Measurements from ENCODE around the gene CDC26. TPM values are rescaled to one million over a fixed set of nuclear protein-coding genes. Genes with fewer than 3 reads are reported as not detected.
"Not testable (repeated sequence)": the region's sequence is repeated elsewhere in the genome, so short reads cannot be mapped to it uniquely, and the experiment has no call there.

CDC26 gene
- polyA plus RNA-seq, 4 donors: 37.7 to 44.5 (median 43.4) TPM

DNA sequence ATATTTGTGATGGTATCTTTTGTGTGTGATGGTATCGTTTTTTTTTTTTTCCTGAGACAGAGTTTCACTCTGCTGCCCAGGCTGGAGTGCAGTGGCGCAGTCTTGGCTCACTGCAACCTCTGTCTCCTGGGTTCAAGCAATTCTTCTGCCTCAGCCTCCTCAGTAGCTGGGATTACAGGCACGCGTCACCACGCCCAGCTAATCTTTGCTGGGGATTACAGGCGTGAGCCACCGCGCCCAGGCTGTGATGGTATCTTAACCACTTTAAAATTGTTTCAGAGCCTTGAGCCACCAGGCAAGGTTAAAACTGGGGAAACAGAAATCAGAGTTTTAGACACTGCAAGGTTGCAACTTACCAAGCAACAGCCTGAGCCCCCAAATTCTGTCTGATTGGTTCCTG, 20.9 kb upstream of the CDC26 start:
- not testable (repeated sequence) for DNase-seq (ENCODE audit: low read depth in 4 of 4, low spot score in 3 of 4)

DNA sequence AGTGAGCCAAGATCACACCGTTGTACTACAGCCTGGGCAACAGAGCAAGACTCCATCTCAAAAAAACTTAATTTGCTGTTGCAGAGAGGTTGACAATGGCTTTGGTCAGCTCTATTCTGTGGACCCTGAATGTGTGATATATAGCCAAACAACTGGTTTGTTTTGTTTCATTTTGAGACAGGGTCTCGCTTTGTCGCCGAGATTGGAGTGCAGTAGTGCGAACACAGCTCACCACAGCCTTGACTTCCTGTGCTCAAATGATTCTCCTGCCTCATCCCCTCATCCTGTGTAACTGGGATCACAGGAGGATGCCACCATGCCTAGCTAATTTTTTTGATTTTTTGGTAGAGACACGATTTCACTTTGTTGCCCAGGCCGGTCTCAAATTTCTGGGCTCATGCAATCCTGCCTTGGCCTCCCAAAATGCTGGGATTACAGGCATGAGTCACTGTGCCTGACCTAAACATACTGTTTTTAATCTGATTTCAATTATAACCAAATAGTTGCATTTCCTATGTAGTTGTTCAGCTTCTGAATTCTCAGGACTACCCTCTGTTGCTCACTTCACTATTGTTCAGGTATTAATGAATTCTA, 18.0 kb upstream of the CDC26 start:
- no peak for DNase-seq (ENCODE audit: low read depth in 4 of 4, low spot score in 3 of 4)

DNA sequence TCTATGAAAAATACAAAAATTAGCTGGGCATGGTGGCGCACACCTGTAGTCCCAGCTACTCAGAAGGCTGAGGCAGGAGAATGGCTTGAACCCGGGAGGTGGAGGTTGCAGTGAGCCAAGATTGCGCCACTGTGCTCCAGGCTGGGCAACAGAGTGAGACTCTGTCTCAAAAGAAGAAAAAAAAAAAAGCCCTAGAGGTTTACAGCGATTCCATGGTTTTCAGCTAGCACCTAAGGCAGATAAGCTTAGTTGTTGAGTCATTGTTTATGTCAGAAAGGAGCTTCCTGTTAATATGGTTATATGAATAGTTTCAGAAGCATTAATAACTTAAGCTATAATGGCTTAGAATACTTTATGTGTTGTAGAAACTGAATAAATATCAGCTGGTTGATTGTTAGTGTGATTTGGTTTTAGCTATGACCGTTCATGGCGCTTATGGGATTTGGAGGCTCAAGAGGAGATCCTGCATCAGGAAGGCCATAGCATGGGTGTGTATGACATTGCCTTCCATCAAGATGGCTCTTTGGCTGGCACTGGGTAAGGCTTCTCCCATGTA, 14.8 kb upstream of the CDC26 start:
- no peak for DNase-seq (ENCODE audit: low read depth in 4 of 4, low spot score in 3 of 4)

DNA sequence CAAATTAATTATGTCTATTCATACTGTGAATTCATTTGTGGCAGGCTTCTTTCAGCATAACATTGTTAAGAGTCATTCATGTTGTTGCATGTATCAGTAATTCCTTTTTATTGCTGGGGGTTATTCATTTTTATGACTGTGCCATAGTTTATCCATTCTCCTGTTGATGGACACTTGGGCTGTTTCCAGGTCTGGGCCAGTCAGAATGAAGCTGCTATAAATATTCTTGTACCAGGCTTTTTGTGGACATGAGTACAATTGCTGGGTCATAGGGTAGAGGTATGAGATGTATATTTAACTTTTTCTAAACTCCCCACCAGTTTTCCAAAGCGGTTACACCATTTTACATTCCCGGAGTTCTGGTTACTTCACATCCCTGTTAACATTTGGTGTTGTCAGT, 13.7 kb upstream of the CDC26 start:
- DNase-seq (ENCODE audit: low read depth in 4 of 4, low spot score in 3 of 4): no peak

DNA sequence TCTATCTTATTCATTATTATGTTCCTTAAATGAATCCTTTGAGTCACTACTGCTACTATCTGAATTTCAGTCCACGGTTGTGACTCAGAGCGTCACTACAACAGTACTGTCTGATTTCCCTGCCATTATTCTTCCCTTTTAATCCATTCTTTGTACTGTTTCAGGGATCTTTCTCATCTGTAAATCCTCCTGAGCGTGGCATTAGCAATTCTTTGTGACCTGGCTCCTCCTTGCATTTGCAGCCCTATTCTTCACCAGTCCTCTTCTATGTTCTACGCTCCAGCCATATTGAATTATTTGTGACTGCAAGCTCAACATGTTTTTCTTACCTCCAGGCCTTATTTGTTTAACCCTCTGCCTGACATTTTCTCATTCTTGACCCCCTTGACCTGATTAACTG, 6.0 kb upstream of the CDC26 start:
- no peak for DNase-seq (ENCODE audit: low read depth in 4 of 4, low spot score in 3 of 4)

DNA sequence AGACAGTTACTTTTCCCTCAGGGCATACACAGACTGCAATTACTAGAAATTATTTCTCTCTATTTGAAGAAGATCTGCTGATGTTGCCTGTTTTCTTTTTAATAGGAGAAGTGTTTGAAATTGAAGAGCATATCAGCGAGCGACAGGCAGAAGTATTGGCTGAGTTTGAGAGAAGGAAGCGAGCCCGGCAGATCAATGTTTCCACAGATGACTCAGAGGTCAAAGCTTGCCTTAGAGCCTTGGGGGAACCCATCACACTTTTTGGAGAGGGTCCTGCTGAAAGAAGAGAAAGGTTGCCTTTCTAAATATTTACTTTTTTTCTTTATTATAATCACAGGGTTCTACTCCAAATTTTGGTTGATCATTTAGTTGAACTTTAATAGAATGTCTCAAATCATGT, 3.5 kb upstream of the CDC26 start:
- DNase-seq (ENCODE audit: low read depth in 4 of 4, low spot score in 3 of 4): no peak

DNA sequence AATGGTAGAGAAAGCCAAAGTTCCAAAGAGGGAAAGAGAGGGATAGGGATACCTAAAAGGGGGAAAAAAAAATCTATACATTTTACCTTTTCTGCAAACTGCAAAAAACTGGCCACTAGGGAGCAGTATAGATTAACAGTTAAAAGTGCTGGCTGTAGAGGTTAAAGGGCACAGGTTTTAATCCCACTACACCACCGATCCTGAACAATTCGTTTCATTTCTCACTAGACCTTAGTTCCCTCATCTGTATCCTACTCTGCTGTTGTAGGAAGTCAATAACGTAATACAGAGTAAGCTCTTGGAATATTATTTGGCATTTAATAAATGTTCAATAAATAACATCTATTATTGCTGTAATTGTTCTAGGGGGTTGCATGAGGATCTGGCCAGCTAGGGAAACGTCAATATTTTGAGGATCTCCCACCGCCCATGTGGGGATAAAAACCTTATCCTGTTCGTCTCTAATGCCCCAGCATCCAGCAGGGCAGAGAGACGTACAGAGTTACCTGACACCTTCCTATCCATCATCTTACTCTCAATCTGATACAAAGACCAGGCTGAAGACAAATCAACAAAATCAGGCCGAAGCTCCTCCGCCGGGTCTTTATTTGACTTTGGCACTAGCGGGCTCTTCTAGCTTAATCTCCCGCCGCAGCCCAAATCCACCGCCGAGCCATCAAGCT, 757 bp downstream of the CDC26 start:
- peak; percentile 47 to 60 (median 55) for DNase-seq (ENCODE audit: low read depth in 4 of 4, low spot score in 3 of 4)

DNA sequence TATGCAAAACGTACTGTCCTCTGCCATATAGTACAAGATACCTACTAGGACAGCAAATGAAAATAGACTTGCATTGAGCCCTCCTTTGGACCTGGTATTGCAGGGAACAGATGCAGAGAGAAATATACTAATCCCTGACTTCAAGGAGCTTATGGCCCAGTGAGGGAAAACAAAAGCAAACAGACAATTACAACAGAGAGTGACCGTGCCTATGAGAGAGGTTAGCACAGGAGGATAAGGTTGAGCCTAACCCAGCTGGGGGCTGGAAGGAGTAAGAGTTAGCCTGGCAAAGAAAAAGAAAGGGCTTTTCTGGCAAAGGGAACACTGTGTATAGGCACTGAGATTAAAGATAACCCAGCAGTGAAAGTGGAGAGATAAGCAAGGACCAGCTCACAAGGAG, 5.5 kb downstream of the CDC26 start:
- no peak for DNase-seq (ENCODE audit: low read depth in 4 of 4, low spot score in 3 of 4)

DNA sequence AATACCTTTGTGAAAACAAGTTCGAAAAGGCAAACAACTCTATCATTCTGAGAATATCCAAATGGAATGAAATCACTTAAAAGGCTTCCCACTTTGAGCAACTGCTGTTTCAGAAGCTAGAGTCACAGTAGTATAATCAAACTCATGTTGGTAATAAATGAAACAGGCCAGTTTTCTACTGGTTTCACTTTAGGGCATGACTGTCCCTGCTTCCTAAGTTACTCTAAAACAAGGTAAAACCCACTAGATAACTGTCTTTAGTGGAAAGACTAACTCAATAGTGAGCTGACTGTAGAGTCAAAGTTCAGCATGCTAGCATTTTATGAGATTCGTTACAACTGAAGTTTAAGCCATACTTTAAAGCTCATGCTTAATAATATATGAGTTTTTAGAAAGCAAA, 6.0 kb downstream of the CDC26 start:
- DNase-seq (ENCODE audit: low read depth in 4 of 4, low spot score in 3 of 4): no peak

DNA sequence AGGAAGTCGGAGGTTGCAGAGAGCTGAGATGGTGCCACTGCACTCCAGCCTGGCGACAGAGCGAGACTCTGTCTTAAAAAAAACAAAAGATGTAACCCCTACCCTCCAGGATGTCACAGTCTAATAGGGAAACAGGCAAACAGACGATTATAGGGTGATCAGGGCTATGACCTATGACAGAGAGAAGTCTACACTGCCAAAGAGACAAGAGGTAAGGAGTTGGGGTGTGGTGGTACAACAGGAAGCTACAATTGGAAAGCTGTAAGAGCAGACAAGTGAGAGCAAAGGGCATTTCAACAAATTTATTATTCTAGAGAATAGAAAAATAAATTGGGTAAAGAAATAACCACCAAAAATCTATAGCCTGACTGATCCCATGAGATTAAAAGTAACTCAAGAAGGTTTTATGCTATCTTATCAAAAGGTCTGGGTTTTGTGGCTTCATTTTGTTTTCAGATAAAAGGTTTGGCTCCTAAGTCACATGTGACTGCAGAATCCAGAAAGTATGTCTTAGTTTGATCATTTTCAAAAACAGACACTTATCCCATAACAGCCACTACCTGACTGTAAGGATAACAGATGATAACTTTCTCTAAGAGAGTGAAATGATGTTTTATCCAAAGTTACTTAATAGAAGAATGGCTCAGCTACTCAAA, 7.3 kb downstream of the CDC26 start:
- no peak for DNase-seq (ENCODE audit: low read depth in 4 of 4, low spot score in 3 of 4)

DNA sequence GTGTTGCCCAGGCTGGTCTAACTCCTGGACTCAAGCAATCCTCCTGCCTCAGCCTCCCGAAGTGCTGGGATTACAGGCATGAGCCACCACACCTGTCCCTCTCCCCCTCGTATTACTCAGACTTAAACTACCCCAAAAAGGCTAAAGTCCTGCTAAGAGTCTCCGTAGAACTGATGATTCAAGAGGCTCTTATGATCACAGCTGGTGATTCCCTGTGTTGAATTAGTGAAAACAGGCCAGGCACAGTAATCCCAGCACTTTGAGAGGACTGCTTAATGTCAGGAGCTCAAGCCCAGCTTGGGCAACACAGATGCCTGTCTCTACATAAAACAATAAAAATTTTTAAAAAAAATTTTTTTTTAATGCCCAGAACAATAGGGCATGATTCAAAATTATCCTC, 9.2 kb downstream of the CDC26 start:
- no peak for DNase-seq (ENCODE audit: low read depth in 4 of 4, low spot score in 3 of 4)

DNA sequence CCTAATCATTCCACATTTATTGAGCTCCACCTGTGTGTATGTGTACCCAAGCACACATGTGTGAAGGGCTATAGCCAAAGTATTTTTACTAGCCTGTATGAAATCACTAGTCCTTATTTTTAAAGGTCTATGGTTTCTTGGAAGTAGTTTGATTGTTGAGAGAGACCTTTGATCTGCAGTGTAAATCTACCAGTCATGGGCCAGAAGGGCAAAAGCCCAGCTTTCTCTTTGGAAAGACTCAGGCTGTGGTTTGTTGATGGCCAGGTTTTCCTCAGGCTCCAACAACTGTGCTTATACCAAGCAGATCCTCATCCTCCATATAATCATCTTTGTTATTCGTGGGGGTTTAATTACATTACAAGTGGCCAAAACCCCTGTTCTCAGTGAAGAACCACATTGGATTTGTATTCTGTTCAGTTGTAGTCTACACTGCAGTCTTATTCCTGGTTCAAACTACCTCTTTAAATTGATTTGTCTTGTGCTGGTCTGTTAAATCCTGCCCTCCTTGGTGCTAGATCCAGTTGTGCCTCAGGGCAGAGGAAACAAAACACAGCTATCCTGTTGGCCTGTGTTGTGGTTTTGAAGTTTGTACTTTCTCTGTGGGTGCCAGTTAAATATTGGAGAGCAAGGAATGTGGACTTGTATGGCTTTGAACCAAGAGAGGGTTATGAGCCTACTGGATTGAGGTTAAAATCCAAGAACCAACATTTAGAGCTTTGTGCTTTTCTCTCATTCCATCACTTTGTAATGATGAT, 13.3 kb downstream of the CDC26 start:
- DNase-seq (ENCODE audit: low read depth in 4 of 4, low spot score in 3 of 4): no peak

DNA sequence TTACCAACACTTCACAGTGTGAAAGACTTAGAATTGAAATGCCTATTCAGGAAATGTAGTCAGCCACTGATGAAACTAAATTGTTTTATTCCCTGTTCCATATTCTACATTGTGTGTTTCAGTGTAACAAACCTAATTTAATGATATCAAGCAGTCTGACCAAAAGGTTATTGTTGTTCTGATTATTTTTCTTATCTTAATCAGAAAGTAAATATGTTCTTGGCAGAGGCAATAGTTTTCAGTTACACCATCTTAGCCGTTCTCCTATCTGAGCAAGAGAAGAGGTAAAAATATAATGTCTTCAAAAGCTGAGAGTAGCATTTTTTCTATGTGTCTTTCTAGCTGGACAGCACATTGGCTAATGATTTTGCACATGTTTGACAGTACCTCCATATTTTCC, 17.1 kb downstream of the CDC26 start:
- no peak for DNase-seq (ENCODE audit: low read depth in 4 of 4, low spot score in 3 of 4)

DNA sequence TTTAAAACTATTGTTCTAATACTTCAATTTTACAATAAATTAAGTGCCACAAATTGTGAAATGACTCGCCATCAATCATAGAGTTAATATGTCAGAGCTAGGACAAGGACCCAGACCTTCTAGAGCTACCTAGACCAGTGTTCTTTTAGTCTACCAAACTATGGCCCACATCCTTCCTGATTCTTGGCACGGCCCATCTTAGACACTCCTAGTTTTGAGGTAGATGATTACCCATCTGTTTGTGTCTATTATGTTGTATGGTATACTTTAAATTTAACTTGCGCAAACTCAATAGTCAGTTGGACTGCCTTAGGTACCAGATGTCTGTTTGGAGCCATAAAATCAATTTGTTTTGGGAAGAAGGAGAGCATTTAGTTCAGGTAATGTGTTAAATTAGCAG, 17.5 kb downstream of the CDC26 start:
- no peak for DNase-seq (ENCODE audit: low read depth in 4 of 4, low spot score in 3 of 4)

DNA sequence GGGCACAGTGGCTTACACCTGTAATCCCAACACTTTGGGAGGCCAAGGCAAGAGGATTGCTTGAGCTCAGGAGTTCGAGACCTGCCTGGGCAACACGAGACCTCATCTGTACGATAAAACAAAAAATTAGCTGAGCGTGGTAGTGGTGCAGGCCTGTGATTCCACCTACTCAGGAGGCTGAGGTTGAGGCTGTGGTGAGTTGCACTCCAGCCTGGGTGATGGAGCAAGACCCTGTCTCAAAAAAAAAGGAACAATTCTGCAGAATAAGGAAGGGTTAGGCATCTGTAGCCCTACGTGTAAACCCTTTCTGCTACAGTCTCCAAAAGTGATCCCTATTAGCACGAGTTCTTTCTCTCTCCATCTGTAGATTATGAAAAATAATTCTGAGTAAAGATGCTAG, 19.9 kb downstream of the CDC26 start:
- no peak for DNase-seq (ENCODE audit: low read depth in 4 of 4, low spot score in 3 of 4)

DNA sequence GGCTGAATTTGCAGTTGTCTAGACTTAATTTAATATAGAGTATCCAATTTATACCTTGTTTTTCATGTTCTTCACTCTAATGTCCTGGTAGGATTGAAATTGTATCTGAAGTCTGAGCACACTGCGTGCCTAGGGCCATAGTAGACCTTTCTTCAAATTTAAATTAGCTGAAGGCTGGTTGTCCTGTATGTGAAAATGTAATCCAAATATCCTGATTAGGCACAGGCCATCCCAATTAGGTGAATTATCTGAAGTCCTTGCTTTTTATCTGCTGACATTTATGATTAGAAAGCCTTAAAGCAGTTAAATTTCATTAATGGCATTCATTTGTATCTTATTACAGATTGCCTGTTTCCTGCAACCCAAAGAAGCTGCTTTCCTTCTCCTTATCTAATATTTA, 20.4 kb downstream of the CDC26 start:
- DNase-seq (ENCODE audit: low read depth in 4 of 4, low spot score in 3 of 4): no peak

DNA sequence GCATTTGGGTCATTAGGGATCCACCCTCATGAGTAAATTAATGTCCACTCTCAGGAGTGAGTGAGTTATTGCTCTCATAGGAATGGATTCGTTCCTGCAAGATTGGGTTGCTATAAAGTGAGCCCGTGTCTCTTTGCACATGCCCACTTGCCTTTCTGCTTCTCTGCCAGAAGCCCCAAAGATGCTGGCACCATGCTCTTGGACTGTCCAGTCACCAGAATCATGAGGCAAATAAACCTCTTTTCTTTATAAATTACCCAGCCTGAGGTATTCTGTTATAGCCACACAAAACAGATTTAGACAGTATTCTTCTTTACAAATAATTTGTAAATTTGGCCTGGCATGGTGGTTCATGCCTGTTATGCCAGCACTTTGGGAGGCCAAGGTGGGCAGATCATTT, 24.6 kb downstream of the CDC26 start:
- no peak for DNase-seq (ENCODE audit: low read depth in 4 of 4, low spot score in 3 of 4)

DNA sequence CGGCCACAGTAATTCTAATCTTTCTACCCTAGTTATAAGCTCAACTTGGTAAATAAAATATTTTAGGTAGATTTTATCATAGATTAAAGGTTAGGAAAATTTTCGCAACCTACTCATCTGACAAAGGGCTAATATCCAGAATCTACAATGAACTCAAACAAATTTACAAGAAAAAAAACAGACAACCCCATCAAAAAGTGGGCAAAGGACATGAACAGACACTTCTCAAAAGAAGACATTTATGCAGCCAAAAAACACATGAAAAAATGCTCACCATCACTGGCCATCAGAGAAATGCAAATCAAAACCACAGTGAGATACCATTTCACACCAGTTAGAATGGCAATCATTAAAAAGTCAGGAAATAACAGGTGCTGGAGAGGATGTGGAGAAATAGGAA, 25.7 kb downstream of the CDC26 start:
- not testable (repeated sequence) for DNase-seq (ENCODE audit: low read depth in 4 of 4, low spot score in 3 of 4)

DNA sequence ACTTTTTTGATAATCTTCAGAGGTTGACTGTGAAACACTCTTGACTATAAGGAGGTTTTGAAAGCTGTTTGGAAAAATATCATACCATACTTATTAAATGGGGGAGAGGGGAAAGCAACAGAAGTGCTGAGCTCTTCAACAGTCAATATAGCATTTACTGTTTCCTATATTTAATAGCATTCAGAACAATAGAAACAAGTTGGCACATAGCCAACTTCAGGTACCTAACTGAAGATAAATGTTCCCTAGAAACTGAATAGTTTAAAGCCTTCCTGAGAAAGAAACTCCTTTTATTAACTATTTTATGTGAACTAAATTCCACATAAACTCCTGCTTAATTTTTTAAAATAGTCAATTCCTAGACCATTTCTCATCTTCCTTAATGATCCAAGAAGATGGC, 27.7 kb downstream of the CDC26 start:
- DNase-seq (ENCODE audit: low read depth in 4 of 4, low spot score in 3 of 4): no peak

DNA sequence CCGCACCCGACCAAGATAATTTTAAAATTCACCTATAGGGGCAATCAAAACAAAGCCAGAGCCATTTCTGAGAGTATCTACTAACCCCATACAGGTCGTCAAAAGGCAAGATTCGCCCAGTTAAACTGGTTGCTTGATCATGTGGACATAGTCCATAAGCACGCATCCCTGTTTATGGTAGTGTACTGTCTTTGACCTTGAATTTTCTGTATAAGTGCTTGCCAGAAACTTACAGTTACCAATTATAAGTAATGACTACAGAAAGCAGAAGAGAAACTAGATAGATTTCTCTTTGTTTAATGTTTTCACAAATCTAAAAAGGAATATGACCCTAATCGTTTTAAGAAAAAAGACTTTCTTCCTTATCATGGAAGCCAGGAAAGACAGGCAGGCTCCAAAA, 28.4 kb downstream of the CDC26 start:
- no peak for DNase-seq (ENCODE audit: low read depth in 4 of 4, low spot score in 3 of 4)

DNA sequence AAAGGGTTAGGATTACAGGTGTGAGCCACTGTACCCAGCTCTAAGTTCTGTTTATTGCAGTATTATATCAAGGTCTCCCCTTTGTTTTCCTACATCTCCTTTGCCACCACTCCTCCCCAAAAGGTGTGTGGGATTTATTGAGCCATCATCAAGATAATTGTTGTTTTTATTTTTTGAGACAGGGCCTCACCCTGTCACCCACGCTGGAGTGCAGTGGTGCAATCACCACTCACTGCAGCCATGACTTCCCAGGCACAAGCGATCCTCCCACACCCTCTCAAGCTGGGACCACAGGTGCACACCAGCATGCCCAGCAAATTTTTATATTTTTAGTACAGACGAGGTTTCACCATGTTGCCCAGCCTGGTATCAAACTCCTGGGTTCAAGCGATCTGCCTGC, 29.5 kb downstream of the CDC26 start:
- DNase-seq (ENCODE audit: low read depth in 4 of 4, low spot score in 3 of 4): no peak

Data from right renal pelvis (tissue), 4 donors.